GM23338 (cell line): ENCODE data around the gene ACSM6. TPM values are rescaled to one million over a fixed set of nuclear protein-coding genes. Genes with fewer than 3 reads are reported as not detected.

ENCODE experiments used
- CTCF ChIP-seq, 2 experiments: fragments of 200-600 bp in 1 of 2; sonication (generic) in 1 of 2; conservative IDR thresholded peaks; 2 replicates each; pipeline versions ENCODE4 v1.5.1 to v1.6.1; 2016 to 2017; ENCODE audit warnings: antibody characterized with exemption in 2 of 2, low read depth in 2 of 2, mild to moderate bottlenecking in 2 of 2, moderate library complexity in 1 of 2
- EZH2phosphoT487 ChIP-seq: fragments of 200-600 bp; sonication (generic); IDR thresholded peaks from one replicate; pipeline ENCODE4 v1.8.1; 2018; ENCODE audit warnings: antibody characterized with exemption; ENCODE audit not compliant: unreplicated experiment
- JUNB ChIP-seq: IDR thresholded peaks from one replicate; pipeline ENCODE4 v1.6.1; 2016; ENCODE audit warnings: antibody characterized with exemption; ENCODE audit not compliant: unreplicated experiment
- NANOG ChIP-seq: IDR thresholded peaks from 2 replicates; pipeline ENCODE4 v1.6.1; 2016; ENCODE audit warnings: antibody characterized with exemption, borderline replicate concordance
- POLR2AphosphoS5 ChIP-seq: IDR thresholded peaks from 2 replicates; pipeline ENCODE4 v1.6.1; 2016; ENCODE audit warnings: antibody characterized with exemption, low read depth
- STAT1 ChIP-seq: IDR thresholded peaks from one replicate; pipeline ENCODE4 v1.6.1; 2016; ENCODE audit warnings: antibody characterized with exemption; ENCODE audit not compliant: unreplicated experiment
- ZNF114 ChIP-seq: fragments of 250-450 bp; sonication (Bioruptor Pico); IDR thresholded peaks from 2 replicates; pipeline ENCODE4 v1.5.0; 2020; ENCODE audit warnings: mild to moderate bottlenecking, moderate library complexity
- ZNF331 ChIP-seq: fragments of 250-450 bp; sonication (Bioruptor Pico); IDR thresholded peaks from 2 replicates; pipeline ENCODE4 v1.5.0; 2020; ENCODE audit warnings: low read depth, mild to moderate bottlenecking, moderate library complexity
- ZNF462 ChIP-seq: fragments of 250-450 bp; sonication (Bioruptor Pico); IDR thresholded peaks from 2 replicates; pipeline ENCODE4 v1.5.0; 2020; ENCODE audit warnings: mild to moderate bottlenecking, moderate library complexity
- polyA plus RNA-seq: library from polyadenylated mRNA; unstranded; fragments of >200 nt; fragmentation: Nextera tagmentation; extraction: Ambion mirVana; gene quantifications from 2 replicates; pipeline ENCODE4 v1.2.1, GENCODE V29; 2016
- total RNA-seq: library from RNA; depleted of rRNA; stranded (reverse); fragments of >200 nt; shearing (Covaris generic); gene quantifications from 2 replicates; pipeline ENCODE4 v1.2.3, GENCODE V29; 2014

Gene ACSM6
- total and polyA plus RNA-seq, 2 experiments from 2014 or later = 0.65 TPM; not detected in 1

GRCh38 chr10:95181726-95182125, 12.3 kb upstream of the ACSM6 start (continued):
- TF ChIP-seq ZNF462 (CRISPR knock-in tag) = no peak
- no peak for TF ChIP-seq POLR2AphosphoS5
- TF ChIP-seq ZNF331 (CRISPR knock-in tag) = no peak
- no peak for TF ChIP-seq JUNB
- TF ChIP-seq CTCF (conservative IDR thresholded peaks at IDR 0.05; ENCODE audit: low read depth in 2 of 2) = no peak
- no peak for TF ChIP-seq ZNF114 (CRISPR knock-in tag)
- TF ChIP-seq NANOG = no peak
- no peak for TF ChIP-seq STAT1
- no peak for TF ChIP-seq EZH2phosphoT487
